ENCODE data around the gene TFF2.

DNA sequence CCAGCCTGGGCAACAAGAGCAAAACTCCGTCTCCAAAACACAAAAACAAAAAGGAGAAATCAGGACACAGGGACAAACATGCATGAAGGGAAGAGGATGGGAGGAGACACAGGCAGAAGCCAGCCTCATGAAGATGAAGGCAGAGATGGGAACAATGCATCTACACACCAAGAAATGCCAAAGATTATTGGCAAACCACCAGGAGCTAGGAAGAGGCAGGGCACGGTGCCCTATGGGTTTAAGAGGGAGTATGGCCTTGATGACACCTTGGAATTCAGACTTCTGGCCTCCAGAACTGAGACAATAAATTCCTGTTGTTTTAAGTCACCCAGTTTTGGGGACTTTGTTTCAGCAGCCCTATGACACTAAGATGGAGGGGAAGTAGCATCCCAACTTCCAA is 39.9 kb upstream of the TFF2 start:
- TF ChIP-seq CTCF (optimal IDR thresholded peaks at IDR 0.05 in 1 of 3, IDR thresholded peaks at IDR 0.05 in 1 of 3, conservative IDR thresholded peaks at IDR 0.05 in 1 of 3; ENCODE audit: extremely low read depth in 1 of 3, insufficient read depth in 2 of 3, low read length in 3 of 3) (no peak), EZH2 (IDR thresholded peaks at IDR 0.05; ENCODE audit: low read length) (no peak)

Data from keratinocyte (primary cell).